Endothelial cell of umbilical vein (primary cell): ENCODE data around the gene SPAG16. TPM values are rescaled to one million over a fixed set of nuclear protein-coding genes. Genes with fewer than 3 reads are reported as not detected.

ENCODE experiments used
- BruUV-seq: library from RNA; stranded (reverse); fragments of 400-500 nt; replicated peaks from 2 replicates; lab custom pipeline; 2021; lab: Mats Ljungman, UMichigan
- CTCF ChIA-PET: fragments of 300-600, 350-600 bp; sonication (Branson Sonifier 250); formaldehyde crosslinking; loops from one replicate; lab custom pipeline; 2021; ENCODE audit warnings: antibody characterized with exemption, inconsistent platforms; lab: Charles Lee
- POLR2A ChIA-PET: fragments of 300-600, 350-600 bp; sonication (Branson Sonifier 250); formaldehyde crosslinking; loops from one replicate; lab custom pipeline; 2021; ENCODE audit warnings: antibody characterized with exemption, inconsistent platforms; lab: Charles Lee
- DNase-seq: peaks from one replicate; pipeline ENCODE4 v3.0.0-alpha.2; 2011; ENCODE audit warnings: low read depth, low spot score
- FAIRE-seq: peaks from 2 replicates; lab custom pipeline; 2011; peaks lifted over from hg19 to GRCh38; lab: Jason Lieb, UNC
- H2AFZ ChIP-seq: 2 replicates; pipeline ENCODE4 v1.6.0; 2012; ENCODE audit warnings: low read depth, low read length, control low read depth, inconsistent platforms
- H3K27ac ChIP-seq: 2 replicates; pipeline ENCODE4 v1.5.1; 2011; ENCODE audit warnings: low read depth, mild to moderate bottlenecking, control low read depth, low read length, moderate library complexity; ENCODE audit not compliant: insufficient read depth
- H3K27me3 ChIP-seq, 2 experiments: 2 replicates each; pipeline versions ENCODE4 v1.6.0 to v1.6.1; 2011; ENCODE audit warnings: low read length in 2 of 2, mixed read lengths in 1 of 2; ENCODE audit not compliant: control insufficient read depth in 2 of 2, insufficient read depth in 2 of 2
- H3K36me3 ChIP-seq, 2 experiments: 2 replicates in 1 of 2; 3 replicates in 1 of 2; pipeline ENCODE4 v1.5.1; 2011; ENCODE audit warnings: low read length in 2 of 2, mild to moderate bottlenecking in 1 of 2, moderate library complexity in 1 of 2; ENCODE audit not compliant: control insufficient read depth in 2 of 2, insufficient read depth in 2 of 2; ENCODE audit errors: extremely low read depth in 1 of 2
- H3K4me1 ChIP-seq: 3 replicates; pipeline ENCODE4 v1.5.1; 2011; ENCODE audit warnings: mild to moderate bottlenecking, low read length; ENCODE audit not compliant: control insufficient read depth, insufficient read depth; ENCODE audit errors: extremely low read depth
- H3K4me2 ChIP-seq: 2 replicates; pipeline ENCODE4 v1.6.1; 2011; ENCODE audit warnings: low read length, control low read depth, mixed read lengths; ENCODE audit not compliant: insufficient read depth
- H3K4me3 ChIP-seq, 3 experiments: fragments of 200-600 bp in 1 of 3; sonication (generic), shearing (Covaris generic) in 1 of 3; replicated peaks in 1 of 3; 2 replicates each; pipeline ENCODE4 v1.5.1; 2011 to 2016; ENCODE audit warnings: control low read depth in 3 of 3, low read length in 3 of 3, mild to moderate bottlenecking in 2 of 3, inconsistent platforms in 1 of 3, low read depth in 1 of 3, moderate library complexity in 1 of 3; ENCODE audit not compliant: insufficient read depth in 1 of 3
- H3K79me2 ChIP-seq: 2 replicates; pipeline ENCODE4 v1.6.0; 2012; ENCODE audit warnings: low read length, inconsistent platforms; ENCODE audit not compliant: control insufficient read depth, insufficient read depth
- H3K9ac ChIP-seq: replicated peaks from 2 replicates; pipeline ENCODE3; 2011; ENCODE audit warnings: low read length, control low read depth; ENCODE audit not compliant: insufficient read depth; ENCODE audit errors: extremely low read depth
- H3K9me1 ChIP-seq: replicated peaks from 3 replicates; pipeline ENCODE4 v1.6.0; 2011; ENCODE audit warnings: mild to moderate bottlenecking, low read length; ENCODE audit not compliant: control insufficient read depth, insufficient read depth; ENCODE audit errors: extremely low read depth
- H3K9me3 ChIP-seq: replicated peaks from 2 replicates; pipeline ENCODE4 v1.5.1; 2012; ENCODE audit warnings: low read length, inconsistent platforms; ENCODE audit not compliant: control insufficient read depth, insufficient read depth
- H4K20me1 ChIP-seq: replicated peaks from 2 replicates; pipeline ENCODE3; 2011; ENCODE audit warnings: mild to moderate bottlenecking, low read length; ENCODE audit not compliant: control insufficient read depth, insufficient read depth; ENCODE audit errors: extremely low read depth
- CTCF ChIP-seq, 2 donors: IDR thresholded peaks; 1 replicate in 1 of 2; 2 replicates in 1 of 2; pipeline ENCODE4 v1.5.1; 2011; ENCODE audit warnings: low read length in 2 of 2, mild to moderate bottlenecking in 2 of 2, moderate library complexity in 2 of 2, control low read depth in 1 of 2, inconsistent platforms in 1 of 2, low read depth in 1 of 2; ENCODE audit not compliant: insufficient read depth in 1 of 2; ENCODE audit errors: extremely low read depth in 1 of 2
- EZH2 ChIP-seq: IDR thresholded peaks from 2 replicates; pipeline ENCODE4 v1.6.1; 2012; ENCODE audit warnings: borderline replicate concordance, low read depth, mild to moderate bottlenecking, moderate library complexity, low read length, inconsistent platforms; ENCODE audit not compliant: severe bottlenecking
- FOS ChIP-seq: IDR thresholded peaks from 2 replicates; pipeline ENCODE4 v1.6.1; 2011; ENCODE audit warnings: mild to moderate bottlenecking, low read length, moderate library complexity, borderline replicate concordance; ENCODE audit not compliant: insufficient read depth
- GATA2 ChIP-seq: IDR thresholded peaks from 2 replicates; pipeline ENCODE4 v1.7.0; 2011; ENCODE audit warnings: low read depth, mild to moderate bottlenecking, moderate library complexity, mixed read lengths, low read length; ENCODE audit not compliant: insufficient read length, insufficient read depth
- JUN ChIP-seq: IDR thresholded peaks from 2 replicates; pipeline ENCODE4 v1.6.1; 2011; ENCODE audit warnings: borderline replicate concordance, low read depth; ENCODE audit not compliant: insufficient read length, insufficient read depth
- MYC ChIP-seq: IDR thresholded peaks from one replicate; pipeline ENCODE4 v1.6.1; 2011; ENCODE audit warnings: mild to moderate bottlenecking, low read depth, low read length
- POLR2A ChIP-seq: IDR thresholded peaks from 2 replicates; pipeline ENCODE4 v1.6.1; 2012; ENCODE audit warnings: low read depth, mild to moderate bottlenecking, control low read depth, low read length
- POLR2AphosphoS5 ChIP-seq: IDR thresholded peaks from 2 replicates; pipeline ENCODE4 v1.6.1; 2012; ENCODE audit warnings: low read depth, mild to moderate bottlenecking, control low read depth, low read length, moderate library complexity; ENCODE audit not compliant: insufficient read depth
- dilution Hi-C: fragments of 300-500 bp; cut with MboI; formaldehyde crosslinking; loops from one replicate; pipeline ENCODE4 v1.15.0; 2019; ENCODE audit warnings: low sequenced_read_pairs; ENCODE audit not compliant: extremely low pct_ligation_motif_present
- intact Hi-C: fragments of 100-400 bp; cut with micrococcal nuclease; formaldehyde crosslinking; loops from one replicate; pipeline ENCODE4 v1.10.0; 2022
- polyA plus RNA-seq, 4 experiments: library from polyadenylated mRNA; depleted of rRNA in 3 of 4; stranded (reverse) in 3 of 4; unstranded in 1 of 4; fragments of >200 nt; gene quantifications; 2 replicates each; pipeline versions ENCODE4 v1.2.1 to v1.2.3, GENCODE V29; 2011 to 2012; ENCODE audit warnings: missing spikeins in 1 of 4
- total RNA-seq: library from RNA; stranded (reverse); gene quantifications from 2 replicates; pipeline ENCODE4 v1.2.3, GENCODE V29; 2021
- TF ChIP-seq, protein P1 (sequence below): IDR thresholded peaks from 2 replicates; pipeline ENCODE4 v1.6.1; 2011; ENCODE audit not compliant: insufficient read depth, insufficient read length

SPAG16 gene
- total and polyA plus RNA-seq, 2 donors (not counting 3 experiments of a cell fraction or from before 2014, with no cell fraction given) = 4.0 to 7.7 TPM

GRCh38 chr2:213237251-213237650, 47.0 kb upstream of the SPAG16 start:
- Histone ChIP-seq H2AFZ (no peak overlapping the region), H3K27me3 (no peaks in the 10 kb centered on the region), H4K20me1 (no peaks in the 10 kb centered on the region), H3K79me2 (no peaks in the 10 kb centered on the region), H3K4me2 (no peak overlapping the region), H3K9me1 (no peaks in the 10 kb centered on the region), H3K4me3 (no peak overlapping the region), H3K36me3 (no peaks in the 10 kb centered on the region), H3K4me1 (peaks cover 8% of the 10 kb centered on the region), H3K27ac (no peak overlapping the region), H3K9me3 (no peaks in the 10 kb centered on the region), H3K9ac (no peak overlapping the region)
- no peak for FAIRE-seq
- dilution Hi-C loops = no loop called here
- CTCF ChIA-PET = no interaction called here
- TF ChIP-seq JUN (no peak), POLR2A (no peak), MYC (no peak), FOS (no peak), POLR2AphosphoS5 (no peak), GATA2 (no peak), EZH2 (no peak), CTCF (IDR thresholded peaks at IDR 0.05; ENCODE audit: extremely low read depth in 1 of 2, insufficient read depth in 1 of 2, low read depth in 1 of 2, low read length in 2 of 2) (no peak)
- TF ChIP-seq, protein P1, sequence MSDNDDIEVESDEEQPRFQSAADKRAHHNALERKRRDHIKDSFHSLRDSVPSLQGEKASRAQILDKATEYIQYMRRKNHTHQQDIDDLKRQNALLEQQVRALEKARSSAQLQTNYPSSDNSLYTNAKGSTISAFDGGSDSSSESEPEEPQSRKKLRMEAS = no peak
- DNase-seq = no peak
- intact Hi-C loops = no loop called here
- POLR2A ChIA-PET = no interaction called here
- no TSS peak for BruUV-seq
